MCF 10A (cell line): Measurements from ENCODE around the gene EPB41L4A. TPM values are rescaled to one million over a fixed set of nuclear protein-coding genes. Genes with fewer than 3 reads are reported as not detected.

Source experiments
- BruUV-seq: library from RNA; stranded (reverse); fragments of 400-500 nt; replicated peaks from 2 replicates; lab custom pipeline; 2021; lab: Mats Ljungman, UMichigan
- CTCF ChIA-PET: fragments of 300-600 bp; sonication (Branson Sonifier 250); formaldehyde crosslinking; extraction: SDS; loops from one replicate; lab custom pipeline; 2021; ENCODE audit warnings: antibody characterized with exemption, inconsistent platforms; lab: Yijun Ruan, JAX
- POLR2A ChIA-PET: fragments of 300-600, 350-650 bp; sonication (Branson Sonifier 250); formaldehyde crosslinking; extraction: SDS; loops from one replicate; lab custom pipeline; 2020; ENCODE audit warnings: antibody characterized with exemption, inconsistent platforms; lab: Yijun Ruan, JAX
- DNase-seq: peaks from one replicate; pipeline ENCODE4 v3.0.0-alpha.2; 2018; ENCODE audit not compliant: unreplicated experiment
- H3K27ac Mint-ChIP-seq: one replicate; pipeline ENCODE4 v1.8.0; 2022; ENCODE audit warnings: mild to moderate bottlenecking, low read depth, mixed read lengths; ENCODE audit not compliant: unreplicated experiment
- H3K27me3 Mint-ChIP-seq: one replicate; pipeline ENCODE4 v1.8.0; 2022; ENCODE audit warnings: mixed read lengths; ENCODE audit not compliant: insufficient read depth, unreplicated experiment
- H3K36me3 Mint-ChIP-seq: one replicate; pipeline ENCODE4 v1.8.0; 2022; ENCODE audit warnings: mild to moderate bottlenecking, moderate library complexity, mixed read lengths; ENCODE audit not compliant: insufficient read depth, unreplicated experiment
- H3K4me1 Mint-ChIP-seq: one replicate; pipeline ENCODE4 v1.8.0; 2022; ENCODE audit warnings: mixed read lengths; ENCODE audit not compliant: insufficient read depth, unreplicated experiment
- H3K4me3 Mint-ChIP-seq: one replicate; pipeline ENCODE4 v1.8.0; 2022; ENCODE audit warnings: mild to moderate bottlenecking, moderate library complexity, mixed read lengths; ENCODE audit not compliant: unreplicated experiment
- H3K9me3 Mint-ChIP-seq: one replicate; pipeline ENCODE4 v1.8.0; 2022; ENCODE audit warnings: mixed read lengths; ENCODE audit not compliant: unreplicated experiment
- CTCF ChIP-seq: fragments of 200-600 bp; IDR thresholded peaks from one replicate; pipeline ENCODE4 v1.8.0; 2022; ENCODE audit warnings: antibody characterized with exemption, mild to moderate bottlenecking; ENCODE audit not compliant: unreplicated experiment
- intact Hi-C: fragments of 100-400 bp; cut with micrococcal nuclease; formaldehyde crosslinking; loops from 2 replicates; pipeline ENCODE4 v1.14.1; 2022
- total RNA-seq: library from RNA; stranded (reverse); gene quantifications from 2 replicates; pipeline ENCODE4 v1.2.3, GENCODE V29; 2022

The EPB41L4A gene
- total RNA-seq, 1 experiment from 2014 or later, result 12.4 TPM

- no peak overlapping the region for H3K27ac Mint-ChIP-seq
- H3K4me3 Mint-ChIP-seq, result no peak overlapping the region
- H3K36me3 Mint-ChIP-seq, result no peaks in the 10 kb centered on the region
- BruUV-seq, result no TSS peak
- intact Hi-C loops, result no loop called here
- POLR2A ChIA-PET, result no interaction called here
- no peak for DNase-seq
- no peaks in the 10 kb centered on the region for H3K27me3 Mint-ChIP-seq
- CTCF ChIA-PET, result no interaction called here
- peaks cover 6% of the 10 kb centered on the region for H3K4me1 Mint-ChIP-seq
- no peak for TF ChIP-seq CTCF
- H3K9me3 Mint-ChIP-seq, result no peaks in the 10 kb centered on the region
Measured at GRCh38 chr5:112381521-112381920, 37.6 kb downstream of the EPB41L4A start.

- no peak overlapping the region for H3K27ac Mint-ChIP-seq
- no peak for DNase-seq
- H3K36me3 Mint-ChIP-seq, result peaks cover 11% of the 10 kb centered on the region
- peaks cover 6% of the 10 kb centered on the region for H3K4me1 Mint-ChIP-seq
- no peaks in the 10 kb centered on the region for H3K9me3 Mint-ChIP-seq
- no peaks in the 10 kb centered on the region for H3K27me3 Mint-ChIP-seq
- CTCF ChIA-PET, result no interaction called here
- no peak for TF ChIP-seq CTCF
- POLR2A ChIA-PET, result no interaction called here
- H3K4me3 Mint-ChIP-seq, result no peak overlapping the region
- intact Hi-C loops, result no loop called here
- no TSS peak for BruUV-seq
Measured at GRCh38 chr5:112379542-112380325, 39.3 kb downstream of the EPB41L4A start.

- Mint-ChIP-seq H3K36me3 (peaks cover 12% of the 10 kb centered on the region), H3K4me3 (no peak overlapping the region), H3K4me1 (no peaks in the 10 kb centered on the region), H3K27me3 (no peaks in the 10 kb centered on the region), H3K9me3 (no peaks in the 10 kb centered on the region), H3K27ac (no peak overlapping the region)
- no peak for DNase-seq
- intact Hi-C loops, result no loop called here
- POLR2A ChIA-PET, result interaction anchor here (0.5 to 1.0 kb wide), 4 partner anchors 9 to 213 kb away, joined by 3 to 4 read pairs (median 3); no protein-coding TSS in a partner anchor
- CTCF ChIA-PET, result interaction anchor here (1.0 to 2.3 kb wide), 3 partner anchors 14 to 46 kb away, joined by 4 to 6 read pairs (median 5); partner anchors contain the start of gene EPB41L4A
- no peak for TF ChIP-seq CTCF
- BruUV-seq, result no TSS peak
Measured at GRCh38 chr5:112374818-112375217, 44.3 kb downstream of the EPB41L4A start.

- H3K4me3 Mint-ChIP-seq, result no peak overlapping the region
- no peak for TF ChIP-seq CTCF
- CTCF ChIA-PET, result interaction anchor here (1.0 to 2.3 kb wide), 4 partner anchors 15 to 163 kb away, joined by 3 to 6 read pairs (median 4); partner anchors contain the start of gene EPB41L4A
- no peaks in the 10 kb centered on the region for H3K27me3 Mint-ChIP-seq
- H3K4me1 Mint-ChIP-seq, result no peaks in the 10 kb centered on the region
- H3K9me3 Mint-ChIP-seq, result no peaks in the 10 kb centered on the region
- H3K36me3 Mint-ChIP-seq, result peaks cover 12% of the 10 kb centered on the region
- DNase-seq, result no peak
- no TSS peak for BruUV-seq
- intact Hi-C loops, result no loop called here
- H3K27ac Mint-ChIP-seq, result no peak overlapping the region
- POLR2A ChIA-PET, result interaction anchor here (0.5 kb wide), 1 partner anchor 213 kb away, joined by 3 read pairs; no protein-coding TSS in a partner anchor
Measured at GRCh38 chr5:112374356-112374755, 44.7 kb downstream of the EPB41L4A start.
